Measurements from ENCODE around the gene GLG1.
A peak's percentile ranks its signal among the peaks of the same experiment; 100 is the strongest.

The GLG1 gene

DNA sequence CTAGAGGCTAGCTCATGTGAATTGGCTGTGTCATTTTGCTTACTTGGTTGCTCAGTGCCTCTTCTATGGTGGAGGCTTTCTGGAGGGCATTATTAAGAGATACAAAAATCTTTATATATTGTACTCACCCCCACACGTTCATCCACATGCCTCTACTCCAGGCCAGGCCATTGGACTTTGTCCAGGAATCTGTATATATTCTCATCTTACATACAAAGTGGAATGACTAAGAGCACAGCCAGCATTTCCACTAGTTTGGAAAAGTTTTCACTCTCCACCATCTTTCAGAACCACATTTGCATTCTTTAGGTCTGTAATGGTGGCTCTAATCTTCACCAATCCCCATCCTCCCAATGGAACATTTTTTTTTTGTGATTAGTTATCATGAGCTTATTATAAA is 4.8 kb upstream of the GLG1 start:
- DNase-seq, result no peak
- intact Hi-C loops (cut with DNase I), result no loop called here

DNA sequence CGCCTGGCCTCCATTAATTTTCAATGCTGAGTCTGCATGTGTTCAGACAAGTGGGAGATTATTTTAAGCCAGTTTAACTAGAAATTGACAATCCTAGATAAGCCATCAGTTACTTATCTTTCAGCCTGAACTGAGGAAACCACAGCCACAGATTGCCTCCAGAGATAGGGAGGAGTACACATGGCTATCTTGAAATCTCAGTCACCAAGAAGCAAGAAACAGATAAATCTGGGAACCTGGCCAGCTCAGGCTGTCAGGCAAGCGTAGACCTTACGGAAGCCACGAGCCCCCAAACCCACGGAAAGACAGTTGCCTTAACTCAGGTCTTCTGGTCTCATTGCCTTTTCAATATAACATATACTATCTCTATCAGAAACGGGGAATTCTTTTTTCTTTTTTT is 2.0 kb upstream of the GLG1 start:
- DNase-seq, result no peak

DNA sequence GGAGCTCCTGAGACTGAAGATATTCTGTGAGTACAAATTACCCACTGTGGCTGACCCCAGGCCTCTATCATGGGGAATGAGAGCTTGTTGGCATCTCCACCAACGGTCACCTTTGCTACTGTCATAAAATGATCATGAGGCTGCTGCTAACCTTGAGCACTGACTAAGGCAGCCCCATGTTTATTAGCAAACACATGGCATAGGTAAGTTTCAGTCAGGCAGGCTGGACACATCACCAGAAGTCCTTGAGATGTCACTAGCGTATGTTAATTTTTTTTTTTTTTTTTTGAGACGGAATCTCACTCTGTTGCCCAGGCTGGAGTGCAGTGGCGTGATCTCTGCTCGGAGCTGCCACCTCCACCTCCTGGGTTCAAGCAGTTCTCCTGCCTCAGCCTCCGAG is 1.5 kb upstream of the GLG1 start:
- no peak for DNase-seq
- intact Hi-C loops (cut with DNase I), result no loop called here

More for the DNA sequence above, 2.0 kb upstream of the GLG1 start:
- intact Hi-C loops (cut with DNase I), result no loop called here

DNA sequence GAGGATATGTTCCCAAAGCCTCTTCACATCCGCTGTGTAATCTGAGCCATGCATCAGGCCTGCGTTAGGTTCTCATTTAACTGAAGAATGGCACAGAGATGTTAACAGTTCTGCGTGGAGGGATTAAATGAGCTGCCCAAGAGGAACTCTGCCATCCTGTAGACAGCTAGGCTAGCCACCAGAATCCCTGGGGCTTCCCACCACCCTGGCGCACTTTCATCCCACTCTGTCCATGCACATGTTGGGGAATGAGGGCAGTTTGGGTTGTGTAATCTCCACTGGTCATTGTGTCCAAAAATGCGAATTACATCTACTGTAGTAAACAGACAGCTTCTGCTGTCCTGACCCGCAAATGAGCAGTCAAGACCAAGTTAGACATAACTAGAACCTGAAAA is 1.0 kb upstream of the GLG1 start:
- intact Hi-C loops (cut with DNase I), result no loop called here
- no peak for DNase-seq

DNA sequence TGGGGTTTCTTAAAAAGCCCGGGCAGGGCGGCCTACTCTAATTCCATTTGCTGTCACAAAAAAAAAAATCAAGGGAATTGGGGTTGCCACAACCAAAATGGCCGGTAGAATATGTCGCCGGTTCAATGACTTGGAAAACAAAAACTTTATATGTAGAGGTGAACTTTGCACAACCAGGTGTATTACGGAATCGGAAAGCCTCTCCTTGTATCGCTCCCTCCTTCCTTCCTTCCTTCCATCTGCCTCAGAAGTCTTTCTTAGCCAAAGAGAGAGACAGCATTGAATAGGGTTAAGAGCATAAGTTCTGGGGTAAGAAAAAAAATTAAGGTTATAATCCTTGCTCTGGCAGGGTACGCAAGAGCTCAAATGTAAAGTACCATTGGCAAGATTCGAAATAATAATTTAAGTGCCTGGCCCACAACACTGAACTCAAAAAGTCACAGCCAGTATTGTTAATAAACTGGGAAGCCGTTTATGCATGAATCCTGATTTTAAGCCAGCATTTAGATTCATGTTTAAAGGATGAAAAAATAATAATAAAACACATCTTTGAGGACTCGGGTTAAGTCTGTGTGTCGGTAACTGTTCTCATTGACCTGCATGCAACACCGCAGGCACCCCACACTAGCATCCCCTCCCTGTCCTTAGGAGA is 522 bp upstream of the GLG1 start:
- no peak for DNase-seq
- intact Hi-C loops (cut with DNase I), result no loop called here

DNA sequence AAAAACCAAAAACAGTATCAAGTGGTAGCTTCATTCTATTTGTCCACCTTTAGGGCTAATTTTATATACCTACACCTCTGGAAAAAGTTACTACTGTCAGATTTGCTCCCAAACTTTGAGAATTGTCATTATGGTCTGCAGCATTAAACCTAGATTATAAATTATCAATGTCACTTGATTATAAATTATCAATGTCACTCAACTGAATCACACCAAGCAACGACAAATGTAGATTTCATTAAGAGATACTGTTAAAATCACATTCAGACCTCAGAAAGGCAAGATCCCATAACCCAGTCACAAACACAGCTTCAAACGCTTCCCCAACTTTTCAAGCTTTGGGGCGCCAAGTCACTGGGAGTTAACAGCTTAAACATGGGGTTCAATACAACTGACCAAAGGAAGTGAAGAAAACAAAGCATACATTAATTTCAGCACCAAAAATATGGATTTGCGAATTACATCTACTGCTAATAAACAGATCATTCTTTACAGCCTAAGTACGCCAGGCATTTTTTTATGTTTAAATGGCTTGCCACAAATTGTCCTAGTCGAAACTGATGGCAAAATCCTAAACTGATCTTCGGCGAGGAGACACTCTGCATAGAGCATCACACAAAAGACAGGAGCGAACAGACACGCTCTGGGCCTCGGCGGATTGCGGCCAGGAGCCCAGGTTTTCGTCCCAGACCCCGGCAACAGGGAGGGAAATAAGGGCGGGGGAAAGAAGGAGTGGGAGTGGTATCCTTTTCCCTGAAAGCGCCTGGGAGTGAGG is 981 bp downstream of the GLG1 start:
- DNase-seq, result peak in 4 of 10 donors; percentile 20 to 70 (median 24)

DNA sequence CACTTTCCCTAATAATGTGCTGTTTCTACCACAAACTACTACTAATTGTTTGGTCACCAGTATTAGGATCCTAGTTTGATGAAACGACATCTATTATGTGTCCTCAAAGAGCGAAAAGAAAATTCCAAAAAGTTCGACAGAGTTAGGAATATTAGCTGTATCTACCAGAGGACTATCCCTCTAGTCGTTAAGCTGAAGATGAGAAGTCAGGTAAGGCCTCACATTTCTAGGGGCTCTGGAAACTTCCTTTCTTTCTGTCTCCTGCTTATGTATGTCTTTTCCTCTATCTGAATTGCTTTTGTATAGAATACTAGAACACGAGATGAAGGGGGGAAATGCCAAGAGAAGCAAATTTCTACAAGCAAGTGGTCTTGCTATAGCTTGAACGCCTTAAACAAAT is 1.6 kb downstream of the GLG1 start:
- DNase-seq, result no peak
- intact Hi-C loops (cut with DNase I), result no loop called here

More for the DNA sequence above, 981 bp downstream of the GLG1 start:
- intact Hi-C loops (cut with DNase I), result no loop called here

DNA sequence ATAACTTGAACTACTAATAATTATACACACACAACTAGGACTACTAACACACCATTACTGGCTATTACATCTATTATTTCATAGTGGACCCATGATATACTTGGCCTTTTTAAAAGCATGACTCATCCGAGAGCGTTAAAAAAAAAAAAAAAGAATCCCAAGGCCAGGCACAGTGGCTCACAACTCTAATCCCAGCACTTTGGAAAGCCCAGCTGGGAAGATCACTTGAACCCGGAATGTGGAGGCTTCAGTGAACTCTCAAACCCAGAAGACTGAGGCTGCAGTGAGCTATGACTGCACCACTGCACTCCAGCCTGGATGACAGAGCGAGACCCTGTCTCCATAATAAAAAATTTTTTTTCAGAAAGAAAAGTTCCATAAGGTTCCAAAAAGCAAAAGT is 3.1 kb downstream of the GLG1 start:
- no peak for DNase-seq
- intact Hi-C loops (cut with DNase I), result no loop called here

DNA sequence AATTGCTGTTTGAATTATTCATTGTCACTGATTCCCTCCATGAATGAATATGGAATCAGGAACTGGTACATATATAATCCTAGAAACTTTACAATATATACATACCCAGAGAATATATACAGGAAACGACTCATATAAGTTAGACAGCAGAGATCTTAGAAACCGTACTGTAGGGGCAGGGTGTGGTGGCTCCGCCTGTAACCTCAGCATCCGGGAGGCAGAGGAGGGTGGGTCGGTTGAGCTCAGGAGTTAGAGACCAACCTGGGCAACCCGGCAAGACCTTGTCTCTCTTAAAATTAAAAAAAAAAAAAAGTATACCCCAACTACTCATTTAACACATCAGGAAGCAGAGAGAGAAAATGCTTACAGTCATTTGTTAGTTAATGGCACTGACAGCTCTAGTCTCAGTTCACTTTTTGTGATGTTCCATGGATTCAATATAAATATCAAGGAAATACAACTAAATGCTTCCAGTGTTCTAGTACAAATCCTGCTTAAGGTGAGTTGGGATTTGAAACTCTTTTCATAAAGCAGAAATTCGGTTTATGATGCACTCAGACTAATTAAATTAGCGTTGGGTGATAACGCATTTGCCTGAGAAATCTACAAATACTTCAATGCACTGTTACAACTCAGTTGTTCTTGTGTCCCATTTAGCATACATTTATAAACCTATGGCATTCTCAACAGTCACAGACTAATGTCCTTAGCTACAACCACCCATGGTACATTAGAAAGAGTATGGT is 5.6 kb downstream of the GLG1 start:
- no peak for DNase-seq
- intact Hi-C loops (cut with DNase I), result no loop called here

DNA sequence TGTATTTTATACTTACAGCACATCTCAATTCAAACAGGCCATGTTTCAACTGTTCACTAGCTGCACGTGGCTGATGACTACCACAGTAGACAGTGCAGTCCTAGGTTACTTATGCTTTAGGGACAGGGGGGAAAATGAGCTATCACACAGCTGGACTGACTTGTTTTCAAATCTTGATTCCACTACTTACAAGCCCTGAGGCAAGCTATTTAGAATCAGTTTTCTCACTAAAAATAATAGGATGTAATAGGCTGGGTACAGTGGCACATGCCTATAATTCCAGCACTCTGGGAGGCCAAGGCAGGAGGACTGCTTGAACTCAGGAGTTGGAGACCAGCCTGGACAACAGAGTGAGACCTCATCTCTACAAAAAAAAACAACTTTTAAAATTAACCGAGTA is 10.3 kb downstream of the GLG1 start:
- intact Hi-C loops (cut with DNase I), result no loop called here
- no peak for DNase-seq

DNA sequence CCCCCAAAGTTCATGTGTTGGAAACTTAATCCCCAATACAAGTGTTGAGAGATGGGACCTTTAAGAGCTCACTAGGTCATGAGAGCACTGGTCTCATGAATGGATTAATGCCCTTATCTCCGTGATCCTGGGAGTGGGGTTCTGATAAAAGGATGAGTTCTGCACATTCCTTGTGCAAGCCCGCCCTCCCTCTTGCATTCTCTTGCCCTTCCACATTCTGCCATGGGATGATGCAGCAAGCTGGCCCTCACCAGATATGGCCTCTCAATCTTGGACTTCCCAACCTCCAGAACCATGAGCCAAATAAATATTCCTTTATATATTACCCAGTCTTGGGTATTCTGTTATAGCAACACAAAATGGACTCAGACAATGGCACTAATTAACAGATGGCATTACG is 14.1 kb downstream of the GLG1 start:
- no peak for DNase-seq
- intact Hi-C loops (cut with DNase I), result no loop called here

DNA sequence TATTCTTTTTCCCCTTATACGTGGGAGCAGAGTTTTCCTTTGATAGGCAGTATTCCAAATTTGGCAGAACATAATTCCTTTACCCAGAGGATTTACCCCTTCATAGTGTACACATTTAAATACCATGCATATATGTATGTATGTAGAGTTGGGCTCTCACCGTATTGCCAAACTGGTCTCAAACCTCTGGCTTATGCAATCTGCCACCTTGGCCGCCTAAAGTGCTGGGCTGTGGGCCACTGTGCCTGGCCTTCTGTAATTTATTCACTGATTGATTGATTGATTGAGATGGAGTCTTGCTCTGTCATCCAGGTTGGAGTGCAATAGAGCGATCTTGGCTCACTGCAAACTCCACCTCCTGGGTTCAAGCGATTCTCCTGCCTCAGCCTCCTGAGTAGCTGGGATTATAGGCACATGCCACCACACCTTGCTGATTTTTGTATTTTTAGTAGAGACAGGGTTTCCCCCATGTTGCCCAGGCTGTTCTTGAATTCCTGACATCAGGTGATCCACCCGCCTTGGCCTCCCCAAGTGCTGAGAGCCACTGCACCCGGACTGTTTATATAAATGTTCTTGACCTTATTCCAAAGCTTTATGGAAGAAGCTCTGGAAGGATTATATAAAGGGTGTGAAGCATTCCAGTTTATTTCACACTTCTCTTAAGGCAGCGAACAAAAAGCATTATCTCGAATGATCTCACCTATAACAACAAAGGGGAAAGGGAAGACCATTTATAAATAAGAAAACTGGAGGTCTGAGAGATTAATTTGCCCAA is 14.9 kb downstream of the GLG1 start:
- intact Hi-C loops (cut with DNase I), result loop anchor here (1.0 kb wide), 1 partner anchor 32 kb away; no protein-coding TSS in a partner anchor

DNA sequence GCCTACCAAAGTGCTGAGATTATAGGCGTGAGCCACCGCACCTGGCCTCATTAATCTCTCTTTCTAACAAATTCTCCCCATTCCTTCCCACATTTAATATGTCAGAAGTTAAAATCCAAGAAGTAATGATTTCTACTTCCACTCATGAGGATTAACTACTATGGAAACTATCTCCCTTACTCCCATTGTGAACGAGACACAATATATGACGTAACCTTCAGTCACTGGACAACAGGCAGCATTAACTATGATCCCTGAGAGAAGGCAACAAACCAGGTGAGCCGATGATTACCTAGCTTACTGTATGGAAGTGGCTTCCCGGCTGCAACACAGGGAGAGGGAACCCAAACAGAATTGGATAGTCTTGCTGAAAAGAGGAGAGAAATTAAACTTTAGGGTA is 20.0 kb downstream of the GLG1 start:
- DNase-seq, result no peak
- intact Hi-C loops (cut with DNase I), result no loop called here

More for the DNA sequence above, 14.9 kb downstream of the GLG1 start:
- no peak for DNase-seq

DNA sequence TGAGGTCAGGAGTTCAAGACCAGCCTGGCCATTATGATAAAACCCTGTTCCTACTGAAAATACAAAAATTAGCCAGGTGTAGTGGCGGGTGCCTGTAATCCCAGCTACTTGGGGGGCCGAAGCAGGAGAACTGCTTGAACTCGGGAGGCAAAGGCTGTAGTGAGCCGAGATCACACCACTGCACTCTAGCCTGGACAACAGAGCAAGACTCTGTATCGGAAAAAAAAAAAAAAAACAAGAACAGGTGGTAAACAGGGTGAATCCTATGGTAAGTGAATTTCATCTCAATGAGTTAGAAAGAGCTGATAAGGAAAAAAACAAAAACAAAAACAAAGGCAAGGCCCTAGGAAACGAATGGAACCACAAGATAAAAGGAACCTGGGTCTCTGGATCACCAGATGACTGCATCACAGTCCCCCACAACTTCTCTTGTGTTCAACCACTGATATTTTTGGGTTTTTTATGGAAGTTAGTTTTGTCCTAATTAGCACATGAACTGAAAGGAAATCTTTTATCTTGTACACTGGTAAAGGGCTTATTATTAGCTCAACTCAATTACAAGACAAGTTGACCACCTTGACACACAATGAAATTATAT is 21.0 kb downstream of the GLG1 start:
- no peak for DNase-seq
- intact Hi-C loops (cut with DNase I), result no loop called here

DNA sequence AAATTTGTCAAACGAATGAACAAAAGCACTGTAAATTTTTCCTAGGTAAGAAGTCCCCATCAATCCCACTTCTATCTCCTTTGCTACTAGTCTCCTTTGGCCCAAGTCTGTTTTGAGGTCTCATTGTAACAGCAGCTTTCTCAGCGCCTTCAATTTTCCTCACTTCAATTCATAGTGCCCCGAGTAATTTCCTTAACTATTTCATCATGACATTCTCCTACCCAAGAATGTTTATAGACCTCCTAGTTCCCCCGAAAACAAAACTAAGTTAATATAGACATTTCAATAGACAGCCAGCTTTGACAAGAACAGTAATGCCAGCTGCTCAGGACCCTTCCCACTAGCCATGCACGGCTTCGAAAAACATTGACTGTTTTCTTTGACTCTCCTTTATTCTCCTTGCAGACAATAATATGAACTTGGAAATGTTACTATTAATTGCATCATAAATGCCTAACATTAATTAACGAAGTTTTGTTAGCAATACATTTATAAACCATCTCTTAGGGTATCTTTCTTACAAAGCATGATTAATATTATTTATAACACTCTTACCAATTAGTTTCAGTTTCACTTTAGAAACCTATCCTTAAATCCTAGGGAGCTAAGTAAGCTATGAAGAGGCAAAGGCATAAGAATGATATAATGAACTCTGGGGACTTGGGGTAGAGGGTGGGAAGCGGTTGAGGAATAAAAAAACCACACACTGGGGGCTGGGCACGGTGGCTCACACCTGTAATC is 22.8 kb downstream of the GLG1 start:
- no peak for DNase-seq
- intact Hi-C loops (cut with DNase I), result no loop called here

DNA sequence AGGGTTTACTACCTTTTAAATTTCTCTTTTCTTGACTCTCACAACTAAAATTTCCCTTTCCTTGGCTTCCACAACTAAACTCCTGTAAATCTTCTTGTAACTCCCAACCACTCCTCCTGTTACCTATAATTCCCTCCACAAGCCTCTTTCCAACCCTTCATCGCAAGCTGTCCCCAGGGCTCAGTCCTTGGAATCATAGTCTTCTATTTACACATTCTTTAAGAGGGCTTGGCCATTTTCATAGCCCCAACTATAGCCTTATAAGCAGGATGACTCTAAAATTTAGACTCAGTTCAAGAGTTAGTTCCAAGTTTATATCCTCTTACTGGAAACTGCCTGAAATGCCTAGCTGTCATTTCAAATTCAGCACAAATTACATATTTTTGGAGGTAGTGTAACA is 23.9 kb downstream of the GLG1 start:
- DNase-seq, result no peak
- intact Hi-C loops (cut with DNase I), result no loop called here

DNA sequence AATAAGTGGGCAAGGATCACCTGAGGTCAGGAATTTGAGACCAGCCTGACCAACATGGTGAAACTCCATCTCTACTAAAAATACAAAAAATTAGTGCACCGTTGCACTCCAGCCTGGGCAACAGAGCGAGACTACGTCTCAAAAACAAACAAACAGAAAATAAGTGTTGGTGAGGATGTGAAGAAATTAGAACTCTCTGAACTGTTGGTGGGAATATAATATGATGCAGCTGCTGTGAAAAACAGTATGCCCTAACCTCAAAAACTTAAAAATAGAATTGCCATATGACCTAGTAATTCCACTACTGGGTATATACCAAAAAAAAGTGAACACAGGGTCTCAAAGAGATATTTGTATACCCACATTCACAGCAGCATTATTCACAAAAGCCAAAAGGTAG is 26.1 kb downstream of the GLG1 start:
- intact Hi-C loops (cut with DNase I), result no loop called here
- DNase-seq, result no peak

DNA sequence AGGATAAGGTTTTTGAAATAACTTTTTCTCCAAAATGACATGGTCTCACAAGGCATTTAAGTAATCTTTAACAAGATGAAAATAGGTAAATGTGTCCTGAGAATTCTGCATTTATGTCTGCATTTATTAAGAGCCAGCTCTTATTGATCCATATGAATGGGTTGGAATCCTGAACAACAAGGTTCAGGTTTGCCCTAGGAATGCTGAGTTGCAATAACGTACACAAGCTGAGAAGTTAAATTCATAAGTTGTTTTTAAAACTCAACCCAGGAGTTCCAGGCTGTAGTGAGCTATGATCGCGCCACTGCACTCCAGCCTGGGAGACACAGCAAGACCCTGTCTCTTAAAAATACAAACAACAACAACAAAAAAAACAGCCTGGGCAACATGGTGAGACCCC is 28.1 kb downstream of the GLG1 start:
- no peak for DNase-seq
- intact Hi-C loops (cut with DNase I), result no loop called here

DNA sequence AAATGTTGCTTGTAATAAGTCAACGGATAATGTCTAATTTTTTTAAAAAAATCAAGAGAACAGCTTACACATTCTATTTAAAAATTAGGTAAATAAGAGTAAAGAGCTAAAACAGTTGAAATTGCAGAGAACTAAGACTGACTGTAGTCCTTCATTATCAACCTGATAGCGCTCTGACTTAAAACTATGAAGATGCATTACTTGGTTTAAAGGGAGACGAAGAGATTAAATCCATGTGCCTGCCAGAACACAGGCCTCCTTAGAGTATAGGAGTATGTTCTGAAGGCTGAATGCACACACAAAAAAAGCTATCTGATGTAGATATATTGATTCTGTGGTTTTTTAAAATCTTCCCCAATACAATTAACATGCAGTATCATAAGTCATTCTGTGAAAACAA is 28.5 kb downstream of the GLG1 start:
- DNase-seq, result no peak
- intact Hi-C loops (cut with DNase I), result no loop called here

DNA sequence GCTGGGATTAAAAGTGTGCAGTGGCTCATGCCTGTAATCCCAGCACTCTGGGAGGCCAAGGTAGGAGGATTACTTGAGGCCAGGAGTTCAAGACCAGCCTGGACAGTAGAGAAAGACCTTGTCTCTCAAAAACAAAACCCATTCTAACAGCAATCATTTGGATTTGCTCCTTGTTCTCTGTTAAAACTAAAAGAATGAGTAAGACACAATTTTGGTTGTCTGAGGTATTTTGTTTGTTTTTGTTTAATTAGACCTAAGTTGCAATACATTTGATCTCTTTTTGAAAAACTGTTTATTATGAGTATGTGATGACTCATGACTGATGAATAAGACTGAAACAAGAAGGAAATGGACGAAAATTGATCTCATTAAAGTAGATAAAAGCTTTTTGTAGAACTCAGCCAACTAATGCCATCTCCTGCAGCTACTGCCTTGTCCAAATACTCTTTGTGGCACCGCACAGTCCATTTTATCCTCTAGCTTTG is 29.0 kb downstream of the GLG1 start:
- intact Hi-C loops (cut with DNase I), result no loop called here
- DNase-seq, result no peak

Data from posterior cingulate gyrus (tissue), 11 donors.